ENCODE results near the gene TTC13. TPM values are rescaled to one million over a fixed set of nuclear protein-coding genes. Genes with fewer than 3 reads are reported as not detected.

Gene TTC13
- total RNA-seq, 2 experiments from 2014 or later = 13.4 to 15.5 TPM

GRCh38 chr1:230878591-230878990 is 100.1 kb downstream of the TTC13 start:
- no peaks in the 10 kb centered on the region for H3K9me3 Mint-ChIP-seq
- H3K4me3 Mint-ChIP-seq = no peak overlapping the region
- no peaks in the 10 kb centered on the region for H3K36me3 Mint-ChIP-seq (ENCODE audit: low read depth)
- ATAC-seq (no peak), DNase-seq (no peak)
- H3K4me1 Mint-ChIP-seq (ENCODE audit: low read depth) = no peaks in the 10 kb centered on the region
- CTCF ChIA-PET = no interaction called here
- intact Hi-C loops (cut with micrococcal nuclease) = no loop called here
- POLR2A ChIA-PET = no interaction called here
- H3K27me3 Mint-ChIP-seq = peaks cover 47% of the 10 kb centered on the region
- no peak for TF ChIP-seq CTCF (IDR thresholded peaks at IDR 0.05)
- no peak overlapping the region for H3K27ac Mint-ChIP-seq

GRCh38 chr1:230877924-230878590 is 100.6 kb downstream of the TTC13 start:
- no peak for TF ChIP-seq CTCF (IDR thresholded peaks at IDR 0.05)
- no peak overlapping the region for H3K27ac Mint-ChIP-seq
- H3K9me3 Mint-ChIP-seq = no peaks in the 10 kb centered on the region
- no peaks in the 10 kb centered on the region for H3K4me1 Mint-ChIP-seq (ENCODE audit: low read depth)
- intact Hi-C loops (cut with micrococcal nuclease) = no loop called here
- peaks cover 46% of the 10 kb centered on the region for H3K27me3 Mint-ChIP-seq
- no peaks in the 10 kb centered on the region for H3K36me3 Mint-ChIP-seq (ENCODE audit: low read depth)
- CTCF ChIA-PET = no interaction called here
- POLR2A ChIA-PET = no interaction called here
- ATAC-seq = no peak
- DNase-seq = no peak
- no peak overlapping the region for H3K4me3 Mint-ChIP-seq

GRCh38 chr1:230877146-230877923 is 101.3 kb downstream of the TTC13 start:
- ATAC-seq (no peak), DNase-seq (no peak)
- Mint-ChIP-seq H3K9me3 (no peaks in the 10 kb centered on the region), H3K27ac (no peak overlapping the region), H3K36me3 (ENCODE audit: low read depth) (no peaks in the 10 kb centered on the region), H3K4me3 (no peak overlapping the region), H3K4me1 (ENCODE audit: low read depth) (no peaks in the 10 kb centered on the region), H3K27me3 (peaks cover 43% of the 10 kb centered on the region)
- ChIA-PET CTCF (no interaction called here), POLR2A (no interaction called here)
- no peak for TF ChIP-seq CTCF (IDR thresholded peaks at IDR 0.05)
- intact Hi-C loops (cut with micrococcal nuclease) = no loop called here

GRCh38 chr1:230876660-230877059 is 102.0 kb downstream of the TTC13 start:
- ChIA-PET CTCF (no interaction called here), POLR2A (no interaction called here)
- Mint-ChIP-seq H3K4me1 (ENCODE audit: low read depth) (no peaks in the 10 kb centered on the region), H3K36me3 (ENCODE audit: low read depth) (no peaks in the 10 kb centered on the region), H3K4me3 (no peak overlapping the region), H3K9me3 (no peaks in the 10 kb centered on the region), H3K27me3 (peaks cover 46% of the 10 kb centered on the region), H3K27ac (no peak overlapping the region)
- ATAC-seq = no peak
- no peak for TF ChIP-seq CTCF (IDR thresholded peaks at IDR 0.05)
- intact Hi-C loops (cut with micrococcal nuclease) = no loop called here
- DNase-seq = no peak

GRCh38 chr1:230875370-230875769 is 103.3 kb downstream of the TTC13 start:
- no peak for ATAC-seq
- intact Hi-C loops (cut with micrococcal nuclease) = no loop called here
- CTCF ChIA-PET = no interaction called here
- H3K4me1 Mint-ChIP-seq (ENCODE audit: low read depth) = no peaks in the 10 kb centered on the region
- TF ChIP-seq CTCF (IDR thresholded peaks at IDR 0.05) = no peak
- POLR2A ChIA-PET = no interaction called here
- DNase-seq = no peak
- no peak overlapping the region for H3K4me3 Mint-ChIP-seq
- no peaks in the 10 kb centered on the region for H3K9me3 Mint-ChIP-seq
- no peak overlapping the region for H3K27ac Mint-ChIP-seq
- no peaks in the 10 kb centered on the region for H3K36me3 Mint-ChIP-seq (ENCODE audit: low read depth)
- peaks cover 41% of the 10 kb centered on the region for H3K27me3 Mint-ChIP-seq
